Endodermal cell (in vitro differentiated cells): ENCODE results near the gene ANXA3. TPM values are rescaled to one million over a fixed set of nuclear protein-coding genes. Genes with fewer than 3 reads are reported as not detected.

Source experiments
- DNase-seq: peaks from one replicate; pipeline ENCODE4 v3.0.0-alpha.2; 2017
- H3K27ac ChIP-seq: 2 replicates; pipeline ENCODE4 v1.5.1; 2013; ENCODE audit warnings: mild to moderate bottlenecking, low read depth, low read length, moderate library complexity
- H3K27me3 ChIP-seq: 2 replicates; pipeline ENCODE4 v1.6.1; 2013; ENCODE audit warnings: mild to moderate bottlenecking, low read length, moderate library complexity; ENCODE audit not compliant: insufficient read depth, control insufficient read depth, poor library complexity, severe bottlenecking
- H3K36me3 ChIP-seq: 2 replicates; pipeline ENCODE4 v1.7.0; 2013; ENCODE audit warnings: mild to moderate bottlenecking, low read length, moderate library complexity; ENCODE audit not compliant: control insufficient read depth, insufficient read depth
- H3K4me1 ChIP-seq: one replicate; pipeline ENCODE4 v1.7.0; 2013; ENCODE audit warnings: low read length; ENCODE audit not compliant: control insufficient read depth, insufficient read depth
- H3K4me3 ChIP-seq: 2 replicates; pipeline ENCODE4 v1.5.1; 2013; ENCODE audit warnings: mild to moderate bottlenecking, low read length, moderate library complexity
- H3K9ac ChIP-seq: 2 replicates; pipeline ENCODE4 v1.6.1; 2013; ENCODE audit warnings: mild to moderate bottlenecking, low read length, moderate library complexity; ENCODE audit not compliant: poor library complexity, severe bottlenecking; ENCODE audit errors: extremely low read depth
- H3K9me3 ChIP-seq: 2 replicates; pipeline ENCODE4 v1.6.1; 2013; ENCODE audit warnings: mild to moderate bottlenecking, low read length, moderate library complexity; ENCODE audit not compliant: control insufficient read depth
- H3K27ac Mint-ChIP-seq: 2 replicates; pipeline ENCODE4 v1.8.0; 2020; ENCODE audit warnings: mixed read lengths
- H3K27me3 Mint-ChIP-seq: 2 replicates; pipeline ENCODE4 v1.8.0; 2021; ENCODE audit warnings: mild to moderate bottlenecking, mixed read lengths; ENCODE audit not compliant: insufficient read depth
- H3K36me3 Mint-ChIP-seq: 2 replicates; pipeline ENCODE4 v1.8.0; 2020; ENCODE audit warnings: low read depth, mixed read lengths
- H3K4me1 Mint-ChIP-seq: 2 replicates; pipeline ENCODE4 v1.8.0; 2020; ENCODE audit warnings: mixed read lengths
- H3K4me3 Mint-ChIP-seq: 2 replicates; pipeline ENCODE4 v1.8.0; 2020; ENCODE audit warnings: mild to moderate bottlenecking, moderate library complexity, mixed read lengths
- H3K9me3 Mint-ChIP-seq: 2 replicates; pipeline ENCODE4 v1.8.0; 2020; ENCODE audit warnings: mild to moderate bottlenecking, mixed read lengths
- CTCF ChIP-seq: fragments of 200-600 bp; sonication (generic); conservative IDR thresholded peaks from 2 replicates; pipeline ENCODE4 v1.5.0; 2021; ENCODE audit warnings: antibody characterized with exemption, mild to moderate bottlenecking
- WGBS, 2 experiments: methylation state at CpG; one replicate each; pipeline versions ENCODE4 v1.1.5 to v1.1.7; 2013; ENCODE audit warnings: missing lambda C conversion rate in 2 of 2, mixed read lengths in 1 of 2; ENCODE audit not compliant: insufficient coverage in 1 of 2, insufficient read length in 1 of 2; 5-methylcytosine and 5-hydroxymethylcytosine counted together
- total RNA-seq, 2 donors: library from RNA; stranded (reverse); fragmentation: NEBNext Ultra II Directional in 1 of 2; extraction: Animal tissue kit (Norgen Biotek cat#: 25700) in 1 of 2; gene quantifications; 2 replicates in 1 of 2; 3 replicates in 1 of 2; pipeline ENCODE4 v1.2.1, GENCODE V29; 2021

Gene ANXA3
- total RNA-seq, 2 donors from 2014 or later: 25.5 to 43.9 TPM

GRCh38 chr4:78624048-78624447 is 72.5 kb downstream of the ANXA3 start:
- H3K9me3 Mint-ChIP-seq: no peaks in the 10 kb centered on the region
- no peaks in the 10 kb centered on the region for H3K36me3 Mint-ChIP-seq
- no peak for TF ChIP-seq CTCF
- no peak for DNase-seq
- WGBS, 2 experiments: 91 to 95% methylated on average over 6 to 7 of the region's 7 CpGs
- Histone ChIP-seq H3K27ac (no peak overlapping the region), H3K9me3 (no peaks in the 10 kb centered on the region), H3K4me1 (peaks cover 14% of the 10 kb centered on the region), H3K27me3 (peaks cover 5% of the 10 kb centered on the region), H3K4me3 (no peak overlapping the region), H3K36me3 (no peaks in the 10 kb centered on the region), H3K9ac (no peak overlapping the region)
- peaks cover 6% of the 10 kb centered on the region for H3K27me3 Mint-ChIP-seq
- H3K4me1 Mint-ChIP-seq: peaks cover 24% of the 10 kb centered on the region
- no peak overlapping the region for H3K4me3 Mint-ChIP-seq
- no peak overlapping the region for H3K27ac Mint-ChIP-seq

GRCh38 chr4:78625073-78625472 is 73.5 kb downstream of the ANXA3 start:
- TF ChIP-seq CTCF: no peak
- 98 to 100% methylated on average over 1 to 2 of the region's 2 CpGs for WGBS, 2 experiments
- H3K4me1 Mint-ChIP-seq: peaks cover 33% of the 10 kb centered on the region
- H3K27me3 Mint-ChIP-seq: no peaks in the 10 kb centered on the region
- no peaks in the 10 kb centered on the region for H3K36me3 Mint-ChIP-seq
- no peak overlapping the region for H3K4me3 ChIP-seq
- no peaks in the 10 kb centered on the region for H3K9me3 ChIP-seq
- DNase-seq: no peak
- no peak overlapping the region for H3K9ac ChIP-seq
- no peaks in the 10 kb centered on the region for H3K9me3 Mint-ChIP-seq
- H3K27ac Mint-ChIP-seq: no peak overlapping the region
- no peaks in the 10 kb centered on the region for H3K36me3 ChIP-seq
- peaks cover 16% of the 10 kb centered on the region for H3K4me1 ChIP-seq
- no peak overlapping the region for H3K27ac ChIP-seq
- no peaks in the 10 kb centered on the region for H3K27me3 ChIP-seq
- H3K4me3 Mint-ChIP-seq: no peak overlapping the region

- no peaks in the 10 kb centered on the region for H3K36me3 Mint-ChIP-seq
- no peaks in the 10 kb centered on the region for H3K9me3 Mint-ChIP-seq
- no peak overlapping the region for H3K27ac ChIP-seq
- H3K27me3 ChIP-seq: no peaks in the 10 kb centered on the region
- no peak overlapping the region for H3K9ac ChIP-seq
- H3K4me1 ChIP-seq: peaks cover 7% of the 10 kb centered on the region
- H3K4me1 Mint-ChIP-seq: peaks cover 30% of the 10 kb centered on the region
- no peaks in the 10 kb centered on the region for H3K36me3 ChIP-seq
- H3K4me3 Mint-ChIP-seq: no peak overlapping the region
- no peak for TF ChIP-seq CTCF
- H3K27me3 Mint-ChIP-seq: peaks cover 2% of the 10 kb centered on the region
- no peaks in the 10 kb centered on the region for H3K9me3 ChIP-seq
- H3K4me3 ChIP-seq: no peak overlapping the region
- WGBS, 2 experiments: 89 to 94% methylated on average over 3 of the region's 3 CpGs
- H3K27ac Mint-ChIP-seq: no peak overlapping the region
- DNase-seq: no peak
Observed at GRCh38 chr4:78627046-78627965, 75.7 kb downstream of the ANXA3 start.
